ENCODE results near the gene NRG3.

GRCh38 chr10:82236084-82236731, 361.2 kb downstream of the NRG3 start:
- TF ChIP-seq POLR2A (IDR thresholded peaks at IDR 0.05) (no peak), CTCF (IDR thresholded peaks at IDR 0.05) (no peak), EP300 (IDR thresholded peaks at IDR 0.05) (no peak)

Measured in tibial nerve (tissue), 4 donors.